HG03103 (cell line): ENCODE data around the gene TKFC.

ENCODE experiments used
- ATAC-seq: cut with Tn5 transposase; IDR thresholded peaks from one replicate; pipeline ENCODE4 v1.9.1; 2021; ENCODE audit warnings: low read depth; ENCODE audit not compliant: unreplicated experiment

Gene TKFC

GRCh38 chr11:61310749-61311148 lies 22.3 kb upstream of the TKFC start:
- no peak for ATAC-seq

DNA sequence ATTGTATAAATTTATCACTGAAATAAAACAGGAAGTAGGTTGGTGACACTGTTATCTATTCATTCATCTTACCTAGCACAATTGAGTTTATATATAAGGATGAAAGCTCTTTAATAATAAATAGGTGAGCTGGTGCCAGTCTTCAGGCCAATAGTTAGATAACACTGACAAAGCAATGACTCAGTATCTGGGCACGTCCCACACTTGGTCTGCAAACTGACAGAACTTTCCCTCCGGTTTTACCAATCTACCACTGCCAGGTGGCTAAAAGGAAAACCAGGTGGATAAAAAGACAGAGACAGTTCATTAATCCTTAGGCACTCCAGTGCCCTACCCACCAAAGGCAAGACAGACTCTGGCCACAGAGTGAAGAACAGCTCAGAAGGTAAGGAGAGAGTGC lies 17.8 kb upstream of the TKFC start:
- no peak for ATAC-seq

GRCh38 chr11:61325649-61326414 lies 7.2 kb upstream of the TKFC start:
- no peak for ATAC-seq

DNA sequence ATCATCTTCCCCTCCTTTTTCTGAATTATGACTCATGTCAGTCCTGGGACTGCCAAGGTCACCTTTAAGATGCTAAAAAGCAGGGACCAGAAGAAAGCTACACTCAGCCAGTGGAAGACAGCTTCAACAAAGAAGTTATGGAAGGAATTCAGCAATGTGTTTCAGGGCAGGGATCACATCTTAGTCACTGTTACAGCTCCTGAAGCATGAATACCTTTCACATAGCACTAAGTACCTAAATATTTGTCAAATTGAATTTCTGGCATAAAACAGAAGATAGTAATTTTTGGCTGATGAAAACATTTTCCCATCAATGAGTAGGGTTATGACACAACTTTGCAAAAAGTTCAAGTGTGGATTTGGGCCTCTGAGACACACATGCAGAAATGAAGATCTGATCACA lies 5.4 kb upstream of the TKFC start:
- ATAC-seq: no peak

GRCh38 chr11:61328351-61328750 lies 4.7 kb upstream of the TKFC start:
- ATAC-seq: no peak

DNA sequence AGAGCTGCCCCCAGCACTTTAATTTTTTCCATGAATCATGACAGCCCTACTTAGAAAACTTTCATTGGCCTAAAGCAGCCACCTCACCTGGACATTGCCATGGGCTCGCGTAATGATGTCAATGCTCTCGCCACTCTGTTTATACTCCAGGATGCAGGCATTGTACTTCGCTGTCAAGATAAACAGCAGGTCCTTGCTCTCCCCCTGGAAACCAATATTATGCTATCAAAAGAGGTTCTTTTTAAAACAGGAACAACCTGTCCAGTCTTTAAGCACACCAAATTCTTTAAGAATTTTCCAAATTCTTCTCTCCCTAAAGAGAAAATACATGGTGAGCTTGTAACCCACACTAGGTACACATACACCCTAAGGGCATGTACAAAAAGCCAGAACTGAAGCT lies 3.2 kb upstream of the TKFC start:
- no peak for ATAC-seq

GRCh38 chr11:61331651-61332050 lies 1.4 kb upstream of the TKFC start:
- no peak for ATAC-seq

DNA sequence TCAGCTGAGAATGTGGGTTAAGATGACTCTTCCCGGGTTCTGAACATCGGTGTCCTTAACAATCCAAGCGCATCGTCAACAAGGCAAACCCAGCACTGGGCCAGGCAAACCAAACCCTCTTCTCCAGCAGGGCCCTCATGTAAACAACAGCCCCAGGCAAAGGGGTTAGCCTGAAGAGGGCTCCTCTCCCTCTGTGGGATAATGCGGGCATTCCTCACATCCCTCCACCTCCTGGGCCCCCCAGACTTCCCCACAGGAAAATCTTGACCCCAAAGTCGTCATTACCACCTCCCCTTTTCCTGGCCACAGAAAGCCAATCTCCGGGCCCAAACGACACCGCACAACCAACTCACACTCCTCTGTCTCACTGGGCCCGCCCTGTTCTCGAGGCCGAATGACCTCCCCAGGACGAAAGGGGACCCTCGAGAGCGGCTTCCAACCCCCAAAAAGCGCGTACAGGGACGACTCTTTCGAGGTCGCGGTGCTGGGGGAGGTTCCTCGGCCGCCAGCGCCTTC lies 689 bp upstream of the TKFC start:
- no peak for ATAC-seq

GRCh38 chr11:61333550-61334433 lies 764 bp downstream of the TKFC start:
- no peak for ATAC-seq

- no peak for ATAC-seq
These were observed 1.7 kb downstream of the TKFC start for GRCh38 chr11:61334434-61335354.

DNA sequence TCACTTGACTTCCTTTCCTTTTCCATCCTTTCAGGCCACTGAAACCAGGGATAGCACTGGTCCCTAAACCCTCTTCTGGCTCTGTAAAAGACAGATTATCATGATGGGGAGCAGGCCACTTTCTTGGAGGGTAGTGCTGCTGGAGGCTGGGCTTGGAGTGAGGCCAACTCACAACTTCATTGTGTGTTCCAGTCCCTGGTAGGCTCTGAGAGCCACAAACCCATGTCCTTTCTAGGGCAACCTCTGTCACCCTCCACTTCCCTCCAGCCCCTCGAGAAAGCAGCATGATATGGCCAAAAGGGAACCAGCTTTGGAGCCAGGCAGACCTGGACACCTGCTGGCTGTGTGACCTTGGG lies 2.3 kb downstream of the TKFC start:
- ATAC-seq: no peak

DNA sequence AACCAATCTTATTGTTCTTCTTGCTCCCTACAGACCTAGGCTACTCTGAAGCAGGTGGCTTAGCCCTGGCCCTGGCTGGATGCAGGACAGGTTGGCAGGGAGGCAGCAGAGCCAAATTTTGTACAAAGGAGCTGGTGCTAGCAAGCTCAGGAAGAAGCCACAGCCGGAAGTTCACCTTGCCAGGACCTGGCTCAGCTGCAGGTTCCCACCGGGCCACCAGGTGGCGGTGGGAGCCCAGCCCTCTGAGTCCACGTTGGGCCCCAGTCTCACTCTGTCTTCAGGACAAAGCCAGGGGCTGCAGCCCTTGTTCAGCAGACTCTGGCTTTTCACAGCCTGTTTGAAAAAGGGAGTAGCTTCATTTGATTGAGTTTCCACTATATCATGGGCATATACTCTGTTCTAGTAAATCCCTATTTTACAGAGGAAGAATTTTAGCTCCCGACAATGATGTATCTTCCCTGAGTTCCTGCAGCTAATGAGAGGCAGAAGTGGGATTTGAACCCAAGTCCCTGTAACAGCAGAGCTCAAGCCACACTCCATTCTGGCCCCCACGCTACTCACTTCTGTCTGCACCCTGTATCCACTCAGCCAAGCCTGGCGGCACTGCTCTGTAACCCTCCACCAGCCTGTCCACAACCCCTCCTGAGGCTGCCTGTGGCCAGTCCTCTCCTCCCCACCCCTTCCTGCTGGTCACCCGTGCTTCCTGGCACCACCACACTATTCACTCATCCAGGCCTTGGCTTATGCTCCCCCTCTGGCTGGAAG lies 3.3 kb downstream of the TKFC start:
- ATAC-seq: peak; percentile 50

GRCh38 chr11:61337706-61338470 lies 4.9 kb downstream of the TKFC start:
- ATAC-seq: no peak

DNA sequence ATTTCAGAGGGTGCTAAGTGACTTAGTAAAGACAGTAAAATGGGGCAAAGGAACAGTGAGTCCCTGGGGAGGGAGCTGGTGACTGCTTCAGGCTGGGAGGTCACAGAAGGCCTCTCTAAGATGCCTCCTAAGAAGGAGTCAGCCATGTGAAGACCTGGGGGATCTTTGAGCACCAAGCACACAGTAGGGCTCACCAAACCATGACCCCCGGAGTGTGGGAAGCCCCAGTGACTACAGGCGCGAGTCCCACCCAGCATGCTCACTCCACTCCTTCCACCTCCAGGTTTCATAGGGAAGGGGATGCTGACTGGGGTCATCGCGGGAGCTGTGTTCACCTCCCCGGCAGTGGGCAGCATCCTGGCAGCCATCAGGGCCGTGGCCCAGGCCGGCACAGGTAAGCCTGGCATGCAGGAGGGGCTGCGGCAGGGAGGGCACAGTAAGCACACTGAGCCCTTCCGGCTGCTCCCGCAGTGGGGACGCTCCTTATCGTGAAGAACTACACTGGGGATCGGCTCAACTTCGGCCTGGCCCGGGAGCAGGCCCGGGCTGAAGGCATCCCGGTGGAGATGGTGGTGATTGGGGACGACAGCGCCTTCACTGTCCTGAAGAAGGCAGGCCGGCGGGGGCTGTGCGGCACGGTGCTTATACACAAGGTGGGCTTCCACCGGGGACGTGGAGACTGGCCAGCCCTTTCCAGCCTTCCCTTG lies 5.9 kb downstream of the TKFC start:
- ATAC-seq: no peak

- no peak for ATAC-seq
These were observed 6.5 kb downstream of the TKFC start for GRCh38 chr11:61339490-61339878.

DNA sequence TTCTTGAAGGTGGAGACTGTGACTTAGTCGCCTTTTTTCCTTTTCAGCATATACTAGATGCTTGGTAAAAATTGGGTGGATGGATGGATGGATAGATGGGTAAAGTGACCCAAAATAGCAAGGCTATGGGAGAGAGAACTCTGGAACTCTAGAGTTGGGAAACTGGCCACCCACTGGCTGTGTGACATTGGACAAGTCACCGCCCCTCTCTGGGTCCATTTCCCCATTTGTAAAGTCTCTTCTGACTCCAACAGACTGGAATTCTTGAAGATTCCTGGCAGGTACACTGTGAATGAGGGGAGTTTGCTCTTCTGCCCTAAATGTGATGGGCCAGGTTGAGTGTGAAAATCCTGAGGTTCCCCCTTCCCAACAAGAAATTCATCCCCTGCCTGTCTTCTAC lies 8.0 kb downstream of the TKFC start:
- ATAC-seq: no peak

- no peak for ATAC-seq
These were observed 8.7 kb downstream of the TKFC start for GRCh38 chr11:61341706-61342105.

DNA sequence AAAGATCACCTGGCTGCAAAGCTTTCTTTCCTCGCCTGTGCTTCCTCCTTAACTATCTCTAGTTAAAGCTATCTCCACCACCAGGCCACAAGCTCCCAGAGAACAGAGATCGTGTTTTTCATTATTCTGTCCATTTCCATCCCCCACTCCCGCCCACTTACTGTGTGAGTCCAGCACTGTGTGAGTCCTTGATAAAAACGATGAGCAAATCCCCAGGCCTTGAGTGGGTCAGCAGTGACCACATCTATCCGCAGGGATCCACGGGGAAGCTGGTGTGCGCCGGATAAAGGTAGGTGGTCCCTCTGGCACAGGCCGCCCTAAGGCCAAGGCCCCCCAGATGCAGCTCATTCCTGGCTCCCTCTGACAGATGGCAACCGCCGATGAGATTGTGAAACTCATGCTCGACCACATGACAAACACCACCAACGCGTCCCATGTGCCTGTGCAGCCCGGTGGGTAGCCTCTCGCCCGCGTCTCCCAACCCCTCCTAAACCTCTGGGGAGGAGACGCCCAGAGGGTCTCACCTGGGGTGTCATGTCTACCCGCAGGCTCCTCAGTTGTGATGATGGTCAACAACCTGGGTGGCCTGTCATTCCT lies 9.3 kb downstream of the TKFC start:
- ATAC-seq: no peak
